OCI-LY3 (cell line): ENCODE data around the gene NIPSNAP3A.
"Not testable (repeated sequence)": the region's sequence is repeated elsewhere in the genome, so short reads cannot be mapped to it uniquely, and the experiment has no call there.

Source experiments
- CTCF ChIP-seq: fragments of 200-600, 300-600 bp; sonication (generic); IDR thresholded peaks from 2 replicates; pipeline ENCODE4 v1.5.1; 2014; ENCODE audit warnings: antibody characterized with exemption, low read length, low read depth
- EZH2phosphoT487 ChIP-seq: fragments of 200-600 bp; shearing (Covaris generic); IDR thresholded peaks from 2 replicates; pipeline ENCODE4 v1.6.1; 2018; ENCODE audit warnings: antibody characterized with exemption, mixed run types, low read depth

- not testable (repeated sequence) for TF ChIP-seq CTCF, EZH2phosphoT487
Measured at GRCh38 chr9:104769029-104769428, 21.5 kb downstream of the NIPSNAP3A start.
